ENCODE results near the gene AHSG.

The AHSG gene

GRCh38 chr3:186596568-186597287, 16.1 kb upstream of the AHSG start:
- DNase-seq (ENCODE audit: low spot score) = no peak
- no peak for TF ChIP-seq CTCF (IDR thresholded peaks at IDR 0.05; ENCODE audit: extremely low read depth, missing control alignments)

- no peak for TF ChIP-seq CTCF (IDR thresholded peaks at IDR 0.05; ENCODE audit: extremely low read depth, missing control alignments)
- no peak for DNase-seq (ENCODE audit: low spot score)
These were observed 14.6 kb upstream of the AHSG start for GRCh38 chr3:186598108-186598784.

- TF ChIP-seq CTCF (IDR thresholded peaks at IDR 0.05; ENCODE audit: extremely low read depth, missing control alignments) = no peak
- no peak for DNase-seq (ENCODE audit: low spot score)
These were observed 14.1 kb upstream of the AHSG start for GRCh38 chr3:186598794-186599141.

- TF ChIP-seq CTCF (IDR thresholded peaks at IDR 0.05; ENCODE audit: extremely low read depth, missing control alignments) = no peak
- DNase-seq (ENCODE audit: low spot score) = no peak
These were observed 13.6 kb upstream of the AHSG start for GRCh38 chr3:186599142-186599784.

GRCh38 chr3:186599785-186600166, 13.1 kb upstream of the AHSG start:
- no peak for DNase-seq (ENCODE audit: low spot score)
- no peak for TF ChIP-seq CTCF (IDR thresholded peaks at IDR 0.05; ENCODE audit: extremely low read depth, missing control alignments)

GRCh38 chr3:186600896-186601295, 12.0 kb upstream of the AHSG start:
- no peak for TF ChIP-seq CTCF (IDR thresholded peaks at IDR 0.05; ENCODE audit: extremely low read depth, missing control alignments)
- no peak for DNase-seq (ENCODE audit: low spot score)

- TF ChIP-seq CTCF (IDR thresholded peaks at IDR 0.05; ENCODE audit: extremely low read depth, missing control alignments) = no peak
- no peak for DNase-seq (ENCODE audit: low spot score)
These were observed 9.7 kb upstream of the AHSG start for GRCh38 chr3:186603159-186603558.

All from GM20000 (cell line).